Hepatocyte (in vitro differentiated cells): ENCODE measurements around the gene REM1.

Source experiments
- CTCF ChIP-seq: fragments of 200-600 bp; sonication (generic); IDR thresholded peaks from 2 replicates; pipeline ENCODE4 v1.5.1; 2016; ENCODE audit warnings: antibody characterized with exemption, mild to moderate bottlenecking; ENCODE audit not compliant: poor library complexity
- EZH2 ChIP-seq: fragments of 200-600 bp; sonication (generic); IDR thresholded peaks from 2 replicates; pipeline ENCODE4 v1.6.1; 2016; ENCODE audit warnings: antibody characterized with exemption, mild to moderate bottlenecking, borderline replicate concordance
- EZH2phosphoT487 ChIP-seq: fragments of 200-600 bp; sonication (generic); IDR thresholded peaks from one replicate; pipeline ENCODE4 v1.6.1; 2018; ENCODE audit warnings: antibody characterized with exemption, mild to moderate bottlenecking, low read depth, moderate library complexity; ENCODE audit not compliant: unreplicated experiment, severe bottlenecking

GRCh38 chr20:31494131-31494530 is 19.0 kb downstream of the REM1 start:
- TF ChIP-seq CTCF (peak; percentile 41), EZH2 (no peak), EZH2phosphoT487 (no peak)
